Measurements from ENCODE around the gene USH2A. TPM values are rescaled to one million over a fixed set of nuclear protein-coding genes. Genes with fewer than 3 reads are reported as not detected.

The USH2A gene
- total and polyA plus RNA-seq, 3 donors from 2014 or later = 1.6 to 2.5 (median 1.8) TPM

DNA sequence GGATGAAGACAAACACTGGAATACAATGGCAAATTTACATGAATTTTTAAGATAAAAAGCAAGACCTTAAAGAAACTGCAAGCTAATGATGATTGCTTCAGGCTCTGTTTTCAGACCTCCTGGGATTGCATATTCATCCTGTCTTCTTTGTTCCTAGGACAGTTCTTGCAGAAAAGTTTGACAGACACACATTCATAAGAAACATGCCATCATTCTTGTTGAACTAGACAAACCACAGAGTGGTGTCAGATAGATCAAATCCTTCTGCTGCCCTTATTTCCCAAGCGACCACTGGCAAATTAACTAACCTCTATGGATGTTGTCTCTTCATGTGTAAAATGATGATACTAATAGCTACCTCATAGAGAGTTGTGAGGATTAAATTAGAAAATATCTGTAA is 674.8 kb downstream of the USH2A start:
- Histone ChIP-seq H3K9me3 (no peaks in the 10 kb centered on the region), H3K4me3 (no peak overlapping the region), H3K27me3 (no peaks in the 10 kb centered on the region), H3K4me1 (no peaks in the 10 kb centered on the region), H3K27ac (no peak overlapping the region), H3K36me3 (ENCODE audit: low read depth, missing control alignments) (no peaks in the 10 kb centered on the region)
- intact Hi-C loops (cut with DNase I; ENCODE audit: low total_unique reads) = no loop called here
- WGBS, 2 donors = 83 to 85% methylated on average over 1 of the region's 1 CpG
- DNase-seq = no peak
- TF ChIP-seq CTCF (IDR thresholded peaks at IDR 0.05) (no peak), POLR2A (IDR thresholded peaks at IDR 0.05) (no peak)

DNA sequence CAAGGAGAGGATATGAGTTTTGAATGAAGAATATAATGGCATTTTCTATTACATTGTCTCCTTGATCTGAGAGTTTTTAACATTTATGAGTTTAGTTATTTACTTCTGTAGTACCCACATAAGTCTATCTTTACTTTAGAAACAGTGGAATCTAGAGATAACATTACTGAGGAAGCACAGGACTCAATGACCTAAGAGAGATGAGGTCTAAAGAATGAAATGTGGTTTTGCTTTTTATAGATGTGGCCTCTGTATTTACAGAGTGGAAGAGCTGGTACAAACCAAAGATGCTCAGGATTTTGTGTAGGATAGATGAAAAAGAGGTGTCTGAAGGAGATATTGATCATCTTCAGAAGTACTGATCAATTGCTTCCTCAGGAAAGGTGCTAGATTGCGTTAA is 678.8 kb downstream of the USH2A start:
- no peak for DNase-seq
- H3K36me3 ChIP-seq (ENCODE audit: low read depth, missing control alignments) = no peaks in the 10 kb centered on the region
- WGBS, 2 donors = 92 to 93% methylated on average over 1 of the region's 1 CpG
- H3K4me3 ChIP-seq = no peak overlapping the region
- intact Hi-C loops (cut with DNase I; ENCODE audit: low total_unique reads) = no loop called here
- TF ChIP-seq POLR2A (IDR thresholded peaks at IDR 0.05) (no peak), CTCF (IDR thresholded peaks at IDR 0.05) (no peak)
- H3K4me1 ChIP-seq = no peaks in the 10 kb centered on the region
- H3K9me3 ChIP-seq = no peaks in the 10 kb centered on the region
- no peaks in the 10 kb centered on the region for H3K27me3 ChIP-seq
- H3K27ac ChIP-seq = no peak overlapping the region

GRCh38 chr1:215739025-215739424 is 684.2 kb downstream of the USH2A start:
- H3K27me3 ChIP-seq = no peaks in the 10 kb centered on the region
- 85 to 93% methylated on average over 3 of the region's 3 CpGs for WGBS, 2 donors
- H3K4me1 ChIP-seq = no peaks in the 10 kb centered on the region
- intact Hi-C loops (cut with DNase I; ENCODE audit: low total_unique reads) = no loop called here
- DNase-seq = no peak
- H3K36me3 ChIP-seq (ENCODE audit: low read depth, missing control alignments) = no peaks in the 10 kb centered on the region
- H3K4me3 ChIP-seq = no peak overlapping the region
- H3K9me3 ChIP-seq = no peaks in the 10 kb centered on the region
- no peak for TF ChIP-seq CTCF (IDR thresholded peaks at IDR 0.05)
- no peak for TF ChIP-seq POLR2A (IDR thresholded peaks at IDR 0.05)
- no peak overlapping the region for H3K27ac ChIP-seq

- H3K27ac ChIP-seq = no peak overlapping the region
- no peaks in the 10 kb centered on the region for H3K27me3 ChIP-seq
- no peaks in the 10 kb centered on the region for H3K4me1 ChIP-seq
- DNase-seq = no peak
- intact Hi-C loops (cut with DNase I; ENCODE audit: low total_unique reads) = no loop called here
- H3K36me3 ChIP-seq (ENCODE audit: low read depth, missing control alignments) = no peaks in the 10 kb centered on the region
- H3K4me3 ChIP-seq = no peak overlapping the region
- TF ChIP-seq CTCF (IDR thresholded peaks at IDR 0.05) = no peak
- no peak for TF ChIP-seq POLR2A (IDR thresholded peaks at IDR 0.05)
- H3K9me3 ChIP-seq = no peaks in the 10 kb centered on the region
These were observed 691.5 kb downstream of the USH2A start for GRCh38 chr1:215731699-215732098.

GRCh38 chr1:215730600-215730999 is 692.6 kb downstream of the USH2A start:
- H3K36me3 ChIP-seq (ENCODE audit: low read depth, missing control alignments) = no peaks in the 10 kb centered on the region
- H3K4me1 ChIP-seq = no peaks in the 10 kb centered on the region
- DNase-seq = no peak
- TF ChIP-seq POLR2A (IDR thresholded peaks at IDR 0.05) (no peak), CTCF (IDR thresholded peaks at IDR 0.05) (no peak)
- no peak overlapping the region for H3K27ac ChIP-seq
- WGBS, 2 donors = 88 to 91% methylated on average over 3 of the region's 3 CpGs
- H3K4me3 ChIP-seq = no peak overlapping the region
- no peaks in the 10 kb centered on the region for H3K27me3 ChIP-seq
- intact Hi-C loops (cut with DNase I; ENCODE audit: low total_unique reads) = no loop called here
- H3K9me3 ChIP-seq = no peaks in the 10 kb centered on the region

All from testis (tissue), 3 donors.